ENCODE results near the gene ABHD17C.

Gene ABHD17C

DNA sequence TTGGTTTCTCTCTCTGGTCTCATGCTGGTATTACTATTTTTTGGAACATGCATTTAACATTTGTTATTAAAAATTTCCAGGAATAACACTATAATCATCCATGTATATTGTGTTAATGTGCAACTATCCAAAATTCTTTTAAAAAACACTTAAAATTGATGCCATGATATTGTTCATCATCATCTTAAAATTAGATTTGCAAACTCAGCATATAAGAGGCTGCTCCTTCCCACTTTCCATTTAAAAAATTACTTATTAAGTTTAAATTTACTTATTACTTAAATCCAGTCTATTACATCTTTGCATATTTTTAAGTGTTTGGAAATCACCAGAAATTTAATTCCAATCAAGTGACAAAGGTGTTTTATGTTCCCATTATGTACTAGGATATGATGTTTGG is 5.8 kb upstream of the ABHD17C start:
- no peak for DNase-seq (ENCODE audit: extremely low read depth in 1 of 2, low read depth in 1 of 2)

DNA sequence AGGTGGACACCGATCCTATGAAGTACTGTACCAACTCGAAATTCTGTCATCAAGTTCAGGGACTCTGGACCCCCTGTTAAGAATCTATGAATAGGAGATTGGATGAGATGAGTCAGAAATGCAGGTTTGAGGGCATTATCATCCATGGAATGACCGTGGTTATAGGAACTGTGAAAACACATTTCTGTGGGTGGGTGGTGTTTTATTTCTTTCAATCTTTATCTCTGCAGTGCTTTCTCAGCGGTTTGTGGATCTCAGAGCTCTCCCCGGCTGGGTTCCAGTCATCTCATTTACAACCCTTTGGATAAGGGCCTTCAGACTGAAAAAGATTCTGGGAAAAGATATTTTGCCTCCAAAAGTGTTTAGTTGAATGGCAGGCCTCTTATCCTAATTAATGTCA is 5.4 kb upstream of the ABHD17C start:
- no peak for DNase-seq (ENCODE audit: extremely low read depth in 1 of 2, low read depth in 1 of 2)

DNA sequence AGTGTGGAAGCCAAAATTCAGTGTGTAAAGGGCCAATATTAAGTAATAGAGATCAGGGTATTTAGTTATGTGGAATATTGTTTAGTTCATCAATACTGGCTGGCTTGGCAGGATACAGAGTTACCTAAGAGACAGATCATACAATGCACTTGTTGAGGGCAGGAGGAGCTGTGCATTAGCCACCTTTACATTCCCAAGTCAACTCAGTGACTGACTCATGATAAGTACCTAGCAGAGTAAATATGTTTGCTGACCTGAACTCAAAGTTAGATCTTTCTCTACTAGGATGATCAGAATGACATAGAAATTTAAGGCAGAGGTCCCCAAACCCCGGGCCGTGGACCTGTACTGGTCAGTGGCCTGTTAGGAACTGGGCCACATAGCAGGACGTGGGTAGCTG is 3.5 kb upstream of the ABHD17C start:
- no peak for DNase-seq (ENCODE audit: extremely low read depth in 1 of 2, low read depth in 1 of 2)

DNA sequence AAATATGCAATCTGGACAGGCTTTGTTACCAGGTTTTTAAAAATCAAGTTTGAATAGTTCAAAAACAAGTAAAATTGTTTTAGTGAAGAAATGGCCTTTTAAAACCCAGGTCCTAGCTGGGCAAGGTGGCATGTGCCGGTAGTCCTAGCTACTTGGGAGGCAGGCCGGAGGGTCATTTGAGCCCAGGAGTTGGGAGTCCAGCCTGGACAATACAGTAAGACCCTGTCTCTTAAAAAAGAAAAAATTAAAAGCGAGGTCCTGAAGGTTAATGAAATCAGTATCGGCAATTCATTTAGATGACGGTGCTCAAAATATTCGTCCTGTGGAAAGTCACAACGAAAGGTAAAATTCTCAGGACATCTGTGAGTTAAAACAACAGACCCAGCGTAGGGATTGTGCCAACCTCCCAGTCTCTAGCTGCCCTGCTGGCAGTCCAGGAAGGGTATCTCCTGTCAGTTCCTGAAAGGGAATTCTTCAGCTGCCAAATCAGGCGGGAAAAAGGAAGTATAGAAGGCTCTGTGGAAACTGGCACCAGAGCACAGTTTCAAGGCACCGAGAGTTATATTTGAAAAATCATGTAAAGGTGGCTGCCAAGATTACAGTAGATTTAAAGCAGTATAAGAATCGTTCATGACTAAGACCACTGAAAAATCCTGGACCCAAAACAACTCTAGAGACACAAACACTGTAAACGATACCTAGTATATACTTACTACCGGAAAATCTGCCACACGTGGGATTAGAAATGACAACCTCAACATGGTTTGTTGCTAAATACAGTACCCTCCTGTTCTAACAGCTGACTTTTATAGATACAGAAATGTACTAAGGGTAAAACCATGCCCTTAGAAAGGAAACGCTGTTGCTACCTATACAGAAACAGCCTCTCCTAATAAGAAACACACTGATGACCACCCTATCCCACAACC is 1.2 kb upstream of the ABHD17C start:
- DNase-seq (ENCODE audit: extremely low read depth in 1 of 2, low read depth in 1 of 2) = no peak

DNA sequence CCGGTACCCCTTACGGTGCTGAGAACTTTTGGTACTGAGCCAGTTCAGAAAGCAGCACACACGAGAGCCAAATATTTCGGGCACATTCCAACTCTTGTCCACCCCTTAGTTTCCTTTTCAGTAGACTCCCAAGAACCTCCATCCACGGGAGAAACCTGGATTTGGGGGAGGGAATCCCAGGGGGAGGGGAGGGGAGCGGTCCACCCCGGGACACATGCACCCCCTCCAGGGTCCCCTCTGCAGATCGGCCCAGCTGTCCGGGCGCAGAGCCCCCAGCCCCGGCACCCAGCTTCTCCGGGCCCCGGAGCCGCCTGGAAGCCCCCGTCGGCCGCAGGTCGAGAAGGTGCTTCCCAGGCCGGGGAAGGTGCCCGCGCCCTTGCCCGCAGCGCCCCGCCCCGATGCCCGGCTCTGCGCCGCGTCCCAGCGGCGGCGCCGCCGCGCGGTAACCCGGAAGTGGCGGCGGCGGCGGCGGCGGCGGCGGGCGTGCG is 455 bp upstream of the ABHD17C start:
- no peak for DNase-seq (ENCODE audit: extremely low read depth in 1 of 2, low read depth in 1 of 2)

DNA sequence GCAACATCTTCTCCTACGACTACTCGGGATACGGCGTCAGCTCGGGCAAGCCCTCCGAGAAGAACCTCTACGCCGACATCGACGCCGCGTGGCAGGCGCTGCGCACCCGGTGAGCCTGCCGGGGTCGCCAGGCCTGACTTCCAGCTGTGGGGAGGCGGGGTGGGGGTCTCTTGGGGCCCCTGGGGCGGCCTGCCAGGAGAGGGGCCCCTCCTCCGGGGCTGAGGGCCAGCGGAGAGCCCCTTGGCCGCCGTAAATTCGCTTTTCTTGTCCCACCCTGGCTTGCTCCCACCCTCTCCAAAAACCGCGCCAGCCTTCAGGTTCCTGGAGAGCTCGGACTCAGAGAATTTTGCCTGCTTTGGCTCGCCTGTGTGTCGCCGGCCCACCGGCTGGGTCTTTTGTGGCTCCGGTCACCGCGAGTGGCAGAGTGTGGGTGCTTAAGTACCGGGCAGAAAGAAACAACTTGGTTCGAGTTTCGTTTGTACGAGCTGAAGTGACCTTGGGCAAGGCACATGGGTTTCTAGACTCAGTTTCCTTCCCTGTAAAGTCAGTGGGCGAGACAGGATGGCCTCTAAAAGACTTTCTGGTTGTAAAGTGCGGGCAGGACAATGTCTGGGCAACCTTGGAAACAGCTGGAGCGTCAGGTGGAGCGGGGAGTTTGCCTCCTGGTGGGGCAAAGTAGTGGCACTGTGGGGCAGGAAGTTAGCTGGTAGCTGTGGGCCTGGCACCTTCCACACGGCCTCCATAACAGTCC is 976 bp downstream of the ABHD17C start:
- no peak for DNase-seq (ENCODE audit: extremely low read depth in 1 of 2, low read depth in 1 of 2)

DNA sequence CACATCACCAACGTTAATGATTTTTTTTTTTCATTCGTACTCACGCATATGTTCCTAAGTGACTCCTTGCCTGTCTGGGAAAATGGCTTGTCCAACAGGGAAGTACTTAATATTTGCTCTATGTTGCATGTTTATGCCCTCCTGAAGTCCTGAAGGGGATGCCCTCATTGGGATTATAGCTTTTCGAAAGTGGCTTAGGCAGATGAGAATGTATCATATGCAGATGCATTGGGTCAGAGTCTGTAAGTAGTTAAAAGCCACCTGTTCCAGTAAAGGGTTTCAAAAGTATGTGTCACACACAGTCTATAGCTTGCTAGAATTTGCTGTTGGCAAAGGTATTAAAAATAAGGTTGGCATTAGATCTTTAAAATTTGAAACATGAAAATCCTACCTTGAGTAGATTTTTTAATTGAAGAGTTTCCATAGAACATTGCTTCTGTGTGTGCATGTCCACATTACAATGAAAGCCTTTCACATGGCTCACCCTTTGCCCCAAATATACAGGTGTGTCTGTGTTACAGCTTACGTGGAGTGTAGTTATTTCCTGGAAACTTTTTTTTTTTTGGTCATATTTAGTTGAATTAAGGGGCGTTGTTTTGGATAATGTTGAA is 2.1 kb downstream of the ABHD17C start:
- no peak for DNase-seq (ENCODE audit: extremely low read depth in 1 of 2, low read depth in 1 of 2)

DNA sequence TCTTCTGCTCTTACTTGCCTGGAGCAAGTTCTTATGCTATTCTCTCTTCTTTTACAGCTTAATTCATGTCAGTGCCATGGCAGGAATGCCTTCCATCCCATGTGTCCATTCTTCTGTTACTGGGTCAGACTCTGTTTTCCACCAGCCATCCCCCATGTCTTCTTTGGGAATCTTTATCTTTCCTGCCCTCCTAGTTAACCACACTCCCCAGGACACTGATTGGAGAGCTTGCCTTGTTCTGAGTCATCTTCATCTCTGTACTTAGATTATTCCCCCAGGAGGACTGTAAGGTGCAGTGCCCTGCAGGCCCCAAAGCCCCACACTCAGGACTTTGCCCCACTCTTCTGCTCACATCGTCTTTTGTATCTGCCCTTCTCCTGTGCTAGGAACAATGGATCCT is 3.6 kb downstream of the ABHD17C start:
- no peak for DNase-seq (ENCODE audit: extremely low read depth in 1 of 2, low read depth in 1 of 2)

DNA sequence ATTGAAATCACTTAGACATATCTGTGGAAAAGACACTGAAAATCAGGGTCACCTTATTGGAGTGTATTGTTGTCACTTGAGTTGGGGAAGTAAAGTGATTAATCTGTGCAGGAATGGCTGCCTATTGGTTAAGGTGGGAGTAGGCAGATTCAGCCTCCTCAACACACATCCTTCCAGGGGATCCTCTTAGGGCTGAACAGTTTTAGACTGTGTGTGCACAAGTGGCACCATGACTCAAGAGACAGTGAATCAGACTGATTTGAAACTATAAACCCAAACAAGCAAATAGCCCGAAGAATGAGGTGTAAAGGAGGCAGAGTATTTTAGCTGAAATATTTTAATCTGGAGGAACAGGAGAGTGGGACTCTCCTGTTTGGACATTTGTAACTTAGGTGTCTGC is 4.9 kb downstream of the ABHD17C start:
- DNase-seq (ENCODE audit: extremely low read depth in 1 of 2, low read depth in 1 of 2) = no peak

DNA sequence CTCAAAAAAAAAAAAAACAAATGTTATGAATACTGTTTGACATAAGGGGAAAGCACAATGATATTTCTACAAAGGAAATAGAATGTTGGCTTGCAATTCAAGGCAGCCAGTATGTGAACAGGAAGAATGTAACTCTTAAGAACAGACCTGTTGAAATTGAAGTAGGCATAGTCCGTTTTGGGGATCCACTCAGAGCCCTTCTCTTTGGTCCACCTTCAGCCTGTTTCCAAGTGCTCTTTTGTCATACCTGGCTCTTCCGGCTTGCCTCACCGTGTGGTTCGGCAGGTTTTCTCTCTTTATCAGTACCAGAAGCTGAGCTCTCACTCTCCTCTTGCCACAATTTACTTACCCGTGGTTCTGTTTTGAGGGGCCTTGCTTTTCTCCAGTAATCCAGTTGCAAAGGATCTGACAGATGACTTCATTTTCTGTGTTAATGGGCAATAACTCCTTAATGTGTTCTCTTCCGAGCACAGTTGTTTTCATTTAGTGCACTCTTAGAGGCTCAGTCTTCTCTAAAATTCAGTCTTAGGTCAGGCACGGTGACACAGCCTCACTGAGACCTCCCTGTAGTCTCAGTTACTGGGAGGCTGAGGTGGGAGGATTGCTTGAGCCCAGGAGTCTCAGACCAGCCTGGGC is 6.7 kb downstream of the ABHD17C start:
- DNase-seq (ENCODE audit: extremely low read depth in 1 of 2, low read depth in 1 of 2) = no peak

DNA sequence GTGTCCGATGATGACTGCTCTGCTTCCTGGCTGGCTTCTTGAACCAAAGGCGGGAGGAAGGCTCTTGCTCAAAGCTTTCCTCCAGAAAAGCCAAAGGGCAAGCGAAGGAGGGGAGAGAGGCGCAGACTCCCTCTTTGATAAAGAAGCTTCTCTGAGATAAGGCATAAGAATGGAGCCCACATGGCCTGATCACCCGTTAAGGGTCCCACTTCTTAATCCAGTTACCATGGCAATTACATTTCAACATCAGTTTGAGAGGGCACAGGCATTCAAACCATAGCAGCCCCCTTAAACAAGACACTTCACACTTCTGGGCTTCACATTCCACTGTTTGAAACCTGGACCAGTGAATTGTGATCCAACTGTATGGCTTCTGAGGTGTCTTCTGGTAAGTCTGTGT is 8.0 kb downstream of the ABHD17C start:
- no peak for DNase-seq (ENCODE audit: extremely low read depth in 1 of 2, low read depth in 1 of 2)

DNA sequence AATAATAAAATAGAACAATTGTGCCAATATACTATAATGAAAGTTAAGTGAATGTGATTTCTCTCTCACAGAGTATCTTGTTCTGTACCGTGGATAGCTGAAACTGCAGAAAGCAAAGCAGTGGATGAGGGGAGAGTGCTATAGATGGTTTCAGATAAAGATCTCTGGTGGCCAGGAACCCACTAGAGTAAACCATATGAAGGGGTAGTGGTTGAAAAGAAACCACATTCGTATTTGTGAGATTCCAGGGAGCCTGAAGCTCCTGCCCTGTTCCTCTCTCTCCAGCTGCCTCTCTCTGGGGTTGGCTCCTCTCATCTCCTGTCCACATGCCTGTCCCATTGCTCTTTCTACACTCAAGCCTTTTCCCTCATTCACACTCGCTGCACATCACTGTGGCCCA is 8.9 kb downstream of the ABHD17C start:
- no peak for DNase-seq (ENCODE audit: extremely low read depth in 1 of 2, low read depth in 1 of 2)

DNA sequence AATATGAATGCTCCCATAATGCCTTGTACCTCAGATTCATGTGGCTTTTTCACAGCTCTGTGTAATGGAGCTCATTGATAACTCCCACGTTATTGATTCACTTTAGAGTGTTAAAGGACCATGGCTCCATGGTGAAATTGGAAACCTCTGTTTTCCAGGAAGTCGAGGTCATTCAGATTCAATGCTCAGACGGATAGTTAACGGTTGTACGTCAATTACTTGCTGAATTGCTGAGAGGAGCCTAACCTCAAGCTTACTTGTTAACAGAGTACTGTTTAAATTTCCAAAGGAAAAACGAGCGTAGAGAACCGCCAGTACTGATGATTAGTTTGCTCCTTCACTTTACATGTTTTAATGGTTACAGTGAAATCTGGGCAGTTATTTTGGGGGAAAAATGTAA is 11.1 kb downstream of the ABHD17C start:
- DNase-seq (ENCODE audit: extremely low read depth in 1 of 2, low read depth in 1 of 2) = no peak

DNA sequence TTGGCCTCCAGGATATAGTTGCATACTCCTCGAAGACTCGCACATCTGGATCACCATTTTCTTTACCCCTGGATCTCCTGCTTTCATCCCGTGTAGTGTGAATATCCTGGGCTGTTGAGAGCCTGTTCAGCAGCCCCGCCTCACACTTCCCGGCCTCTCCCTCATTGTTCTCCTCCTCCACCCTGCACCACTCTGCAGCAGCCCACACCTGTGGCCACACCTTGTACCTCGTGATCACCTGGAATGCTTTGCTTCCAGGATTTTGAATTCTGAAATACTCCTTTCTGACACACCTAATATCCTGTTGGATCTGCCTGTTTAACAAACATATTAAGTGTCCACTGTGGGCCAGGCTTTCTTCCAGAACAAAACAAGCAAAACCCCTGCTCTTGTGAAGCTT is 14.4 kb downstream of the ABHD17C start:
- no peak for DNase-seq (ENCODE audit: extremely low read depth in 1 of 2, low read depth in 1 of 2)

DNA sequence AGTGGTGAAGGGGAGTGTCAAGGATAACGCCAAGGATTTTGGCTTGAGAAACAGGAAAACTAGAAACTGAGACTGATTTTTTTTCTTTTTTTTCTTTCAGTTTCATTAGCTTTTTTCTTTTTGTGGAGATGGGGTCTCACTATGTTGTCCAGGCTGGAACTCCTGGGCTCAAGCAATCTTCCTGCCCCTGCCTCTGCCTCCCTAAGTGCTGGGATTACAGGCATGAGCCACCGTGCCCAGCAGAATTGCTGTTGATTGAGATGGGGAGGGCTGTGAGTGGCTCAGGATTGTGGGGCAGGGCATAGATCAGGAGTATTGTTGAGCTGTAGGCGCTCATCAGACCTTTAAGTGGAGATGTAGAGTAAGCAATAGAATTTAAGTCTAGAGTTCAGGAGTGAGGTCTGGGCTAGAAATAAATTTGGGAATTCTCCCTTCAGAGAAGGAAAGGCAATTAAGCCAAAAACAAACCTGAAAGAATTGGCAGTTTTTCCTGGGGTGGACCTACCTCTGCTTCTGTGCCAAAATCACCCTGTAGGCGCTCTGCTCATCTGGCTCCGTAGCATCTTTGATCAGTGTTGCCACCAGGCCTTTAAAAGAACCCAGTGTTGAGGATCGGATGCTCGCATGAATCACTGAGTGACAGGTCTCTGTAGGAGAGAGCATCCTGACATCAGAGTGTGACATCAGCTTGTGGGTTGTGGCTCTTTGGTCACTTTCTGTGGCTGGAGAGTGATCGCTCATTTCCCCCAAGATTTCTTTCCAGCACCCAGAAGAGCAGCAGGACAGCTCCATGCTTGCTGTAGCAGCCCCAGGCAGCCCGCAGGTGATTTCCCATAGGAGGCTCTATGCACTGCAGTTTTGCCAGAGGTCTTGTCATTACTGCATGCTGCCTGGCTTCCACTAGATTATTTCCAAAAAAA is 15.8 kb downstream of the ABHD17C start:
- DNase-seq (ENCODE audit: extremely low read depth in 1 of 2, low read depth in 1 of 2) = no peak

DNA sequence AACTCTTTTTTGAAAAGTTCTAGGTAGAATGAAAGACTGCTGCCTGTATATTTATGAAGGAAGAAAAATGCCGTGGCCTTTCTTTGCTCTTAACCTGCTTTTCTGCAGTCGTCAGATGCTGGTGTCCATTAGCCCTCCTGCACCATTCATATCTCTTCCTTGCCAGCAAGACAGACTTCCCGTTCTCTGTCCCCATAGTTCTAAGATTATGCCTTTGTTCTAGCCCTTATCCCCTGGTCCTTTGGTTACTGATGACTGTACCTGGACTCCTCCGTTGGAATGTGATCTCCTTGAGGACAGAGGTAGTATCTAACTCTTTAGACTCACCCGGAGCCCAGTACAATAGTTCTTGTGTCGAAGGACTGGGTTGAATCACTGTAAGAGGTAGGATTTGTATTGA is 16.8 kb downstream of the ABHD17C start:
- DNase-seq (ENCODE audit: extremely low read depth in 1 of 2, low read depth in 1 of 2) = no peak

DNA sequence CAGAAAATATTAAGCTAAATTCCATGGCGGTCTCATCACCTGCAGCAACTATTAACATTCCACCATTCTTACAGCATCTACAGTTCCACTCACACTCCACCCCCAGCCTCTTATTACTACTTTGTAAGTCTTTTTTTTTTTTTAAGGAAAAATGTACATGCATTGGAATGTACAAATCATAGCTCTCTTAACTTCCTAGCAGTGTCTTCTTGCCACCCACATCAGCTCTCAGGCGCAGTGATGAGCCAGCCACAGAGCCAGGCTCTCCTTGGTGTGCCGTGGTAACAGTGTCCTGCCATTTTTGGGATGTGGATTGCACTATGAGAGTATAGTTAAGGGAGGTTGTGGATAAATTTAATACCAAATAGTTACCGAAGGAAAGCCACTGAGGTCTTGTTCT is 17.8 kb downstream of the ABHD17C start:
- no peak for DNase-seq (ENCODE audit: extremely low read depth in 1 of 2, low read depth in 1 of 2)

DNA sequence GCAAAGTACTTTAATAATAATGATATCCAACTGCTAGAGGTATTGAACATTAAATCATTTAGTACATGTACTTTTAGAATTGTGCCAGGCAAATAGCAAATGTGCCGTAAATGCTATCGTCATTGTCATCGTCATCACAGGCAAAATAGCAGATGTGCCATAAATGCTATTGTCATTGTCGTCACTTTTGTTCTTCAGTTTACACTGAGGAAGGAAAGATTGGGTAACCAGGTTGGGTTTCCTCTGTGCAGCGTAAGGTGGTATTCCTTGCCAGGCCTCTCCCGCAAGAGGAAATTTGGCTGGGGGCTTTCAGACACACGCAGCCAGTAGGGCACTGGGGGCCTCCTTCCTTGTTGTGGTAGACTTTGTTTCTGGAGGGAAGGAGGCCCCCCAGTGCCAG is 26.4 kb downstream of the ABHD17C start:
- no peak for DNase-seq (ENCODE audit: extremely low read depth in 1 of 2, low read depth in 1 of 2)

DNA sequence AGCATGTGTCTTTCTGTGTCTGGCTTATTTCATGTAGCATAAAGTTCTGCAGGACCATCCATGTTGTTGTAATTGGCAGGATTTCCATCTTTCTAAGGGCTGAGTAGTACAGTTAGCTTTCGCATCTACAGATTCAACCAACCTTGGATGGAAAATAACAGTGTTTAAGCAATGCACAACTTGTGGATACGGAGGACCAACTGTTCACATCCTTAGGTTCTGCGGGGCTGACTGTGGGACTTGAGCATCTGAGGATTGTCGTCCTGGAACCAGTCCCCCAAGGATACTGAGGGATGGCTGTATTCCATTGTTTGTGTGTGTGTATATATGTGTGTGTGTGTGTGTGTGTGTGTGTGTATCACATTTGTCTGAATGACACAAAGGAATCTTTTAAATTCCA is 27.7 kb downstream of the ABHD17C start:
- DNase-seq (ENCODE audit: extremely low read depth in 1 of 2, low read depth in 1 of 2) = no peak

DNA sequence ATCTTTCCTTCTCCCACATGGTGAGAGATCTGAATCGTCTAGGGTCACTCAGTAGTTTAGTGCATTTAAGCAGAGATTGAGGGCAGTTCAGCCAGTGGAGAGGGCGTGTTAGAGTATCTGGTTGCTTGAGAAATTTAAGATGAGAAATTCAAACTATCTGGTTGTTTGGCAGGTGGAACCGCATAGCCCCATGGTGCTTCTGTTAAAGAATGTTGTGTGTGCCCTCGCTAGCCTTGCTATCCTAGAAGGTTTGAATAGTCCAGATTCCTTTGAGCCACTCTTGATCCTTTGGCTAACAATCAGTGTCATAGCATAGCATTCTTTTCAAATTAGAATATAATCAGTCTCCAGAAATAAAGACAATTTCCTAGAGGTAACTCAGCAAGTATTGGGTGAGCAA is 32.1 kb downstream of the ABHD17C start:
- no peak for DNase-seq (ENCODE audit: extremely low read depth in 1 of 2, low read depth in 1 of 2)
